ENCODE data around the gene PCSK6.

DNA sequence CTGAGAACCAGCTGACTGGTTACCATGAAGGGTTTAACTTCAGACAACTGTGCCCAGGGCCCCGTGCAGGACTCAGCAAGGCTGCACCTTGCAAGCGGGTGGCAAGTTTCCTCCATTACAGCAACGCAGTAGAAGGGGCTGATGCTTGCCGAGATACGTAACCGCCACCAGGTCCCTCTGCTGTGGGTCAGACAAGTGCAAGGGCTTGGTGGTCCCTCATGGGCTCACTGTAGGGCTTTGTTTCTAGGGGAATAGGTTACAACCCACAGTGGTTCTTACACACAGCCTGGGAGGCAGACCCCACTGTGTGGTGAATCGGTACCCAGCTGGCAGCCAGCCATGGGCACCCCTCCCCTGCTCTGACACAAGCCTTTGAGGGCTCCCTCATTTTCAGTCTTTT, 179.0 kb downstream of the PCSK6 start:
- TF ChIP-seq EZH2 (IDR thresholded peaks at IDR 0.05; ENCODE audit: low read depth) = no peak
- TF ChIP-seq, protein P1, sequence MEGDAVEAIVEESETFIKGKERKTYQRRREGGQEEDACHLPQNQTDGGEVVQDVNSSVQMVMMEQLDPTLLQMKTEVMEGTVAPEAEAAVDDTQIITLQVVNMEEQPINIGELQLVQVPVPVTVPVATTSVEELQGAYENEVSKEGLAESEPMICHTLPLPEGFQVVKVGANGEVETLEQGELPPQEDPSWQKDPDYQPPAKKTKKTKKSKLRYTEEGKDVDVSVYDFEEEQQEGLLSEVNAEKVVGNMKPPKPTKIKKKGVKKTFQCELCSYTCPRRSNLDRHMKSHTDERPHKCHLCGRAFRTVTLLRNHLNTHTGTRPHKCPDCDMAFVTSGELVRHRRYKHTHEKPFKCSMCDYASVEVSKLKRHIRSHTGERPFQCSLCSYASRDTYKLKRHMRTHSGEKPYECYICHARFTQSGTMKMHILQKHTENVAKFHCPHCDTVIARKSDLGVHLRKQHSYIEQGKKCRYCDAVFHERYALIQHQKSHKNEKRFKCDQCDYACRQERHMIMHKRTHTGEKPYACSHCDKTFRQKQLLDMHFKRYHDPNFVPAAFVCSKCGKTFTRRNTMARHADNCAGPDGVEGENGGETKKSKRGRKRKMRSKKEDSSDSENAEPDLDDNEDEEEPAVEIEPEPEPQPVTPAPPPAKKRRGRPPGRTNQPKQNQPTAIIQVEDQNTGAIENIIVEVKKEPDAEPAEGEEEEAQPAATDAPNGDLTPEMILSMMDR (conservative IDR thresholded peaks at IDR 0.05) = no peak
